ENCODE measurements around the gene PLCB3. TPM values are rescaled to one million over a fixed set of nuclear protein-coding genes. Genes with fewer than 3 reads are reported as not detected.

PLCB3 gene
- total RNA-seq (60.4 and 61.1 TPM in 2 replicates), polyA plus RNA-seq (32.3 and 33.3 TPM in 2 replicates), polyA minus RNA-seq (28.2 and 34.7 TPM in 2 replicates), Bru-seq, nascent RNA (percentile 49 among the genes with signal in this experiment), BruChase-seq, experiment 1, labeled RNA remaining after a 6-hour chase (percentile 84 among the genes with signal in this experiment), BruChase-seq, experiment 2, labeled RNA remaining after a 2-hour chase (percentile 77 among the genes with signal in this experiment)
- 28.0 and 30.0 TPM in 2 replicates for polyA plus RNA-seq (2011; cell fraction: cytosol; rRNA removed)
- polyA plus RNA-seq (2011; cell fraction: nucleus; rRNA removed), result 82.7 and 91.6 TPM in 2 replicates
- 35.6 and 50.8 TPM in 2 replicates for polyA plus RNA-seq (2012)
- 36.9 TPM for polyA minus RNA-seq (2011; cell fraction: cytosol; rRNA and poly(A)+ RNA removed)
- 22.8 and 37.1 TPM in 2 replicates for polyA minus RNA-seq (2011; cell fraction: nucleus; rRNA and poly(A)+ RNA removed)
- long read RNA-seq, full-length matches to known transcripts, result 19 of 45 reads
- long read RNA-seq, partial matches to known transcripts, result 21 of 45 reads
- long read RNA-seq, other reads (novel, unspliced or antisense), result 5 of 45 reads

DNA sequence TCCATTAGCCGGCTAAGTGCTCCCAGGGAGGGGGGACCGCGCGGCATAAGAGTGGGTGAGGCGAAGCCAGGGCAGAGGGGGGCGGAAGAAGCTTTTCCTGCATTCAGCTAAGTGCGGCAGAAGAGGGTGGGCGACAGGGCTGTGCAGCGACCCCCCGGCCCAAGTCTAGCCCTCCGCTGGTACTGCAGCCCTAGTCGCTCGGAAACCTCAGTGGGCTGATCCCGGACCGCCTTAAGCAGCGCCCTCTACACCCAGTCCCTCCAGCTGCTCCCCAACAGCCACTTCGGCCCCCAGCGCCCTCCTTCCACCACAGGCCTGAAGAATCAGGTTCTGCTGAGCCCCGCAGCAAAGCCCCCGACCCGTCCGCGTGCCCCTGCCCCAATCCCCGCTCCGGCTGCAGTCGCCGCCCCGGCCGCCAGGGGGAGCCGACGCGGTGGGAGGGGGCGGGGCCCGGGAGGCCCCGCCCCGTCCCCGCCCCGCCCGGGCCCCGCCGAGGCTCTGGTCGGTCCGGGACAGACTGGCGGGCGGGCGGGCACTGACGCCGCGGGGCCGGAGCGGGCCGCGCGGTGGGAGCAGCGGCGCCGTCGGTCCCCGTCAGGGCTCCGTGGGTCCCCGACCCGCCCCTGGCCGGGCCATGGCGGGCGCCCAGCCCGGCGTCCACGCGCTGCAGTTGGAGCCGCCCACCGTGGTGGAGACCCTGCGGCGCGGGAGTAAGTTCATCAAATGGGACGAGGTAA lies at the start of gene PLCB3:
Gene PLCB3, plus strand, starts transcription at position 515 of the 737 bp plus-strand sequence. Its CDS starts 120 bp downstream, at position 635.
- Histone ChIP-seq H3K9ac (replicated peaks; ENCODE audit: extremely low read depth, insufficient read depth, low read length) (peak within 1 kb of the TSS; percentile 65), H3K9me3 (replicated peaks; ENCODE audit: control insufficient read depth, insufficient read depth, low read length) (no peaks in the 10 kb centered on the region), H2AFZ (ENCODE audit: low read depth, low read length) (peak within 1 kb of the TSS; percentile 81), H4K20me1 (replicated peaks; ENCODE audit: control insufficient read depth, extremely low read depth, insufficient read depth, low read length) (no peaks in the 10 kb centered on the region), H3K27ac (ENCODE audit: insufficient read depth, low read depth, low read length) (peak within 1 kb of the TSS; percentile 49), H3K79me2 (ENCODE audit: control insufficient read depth, insufficient read depth, low read length) (peaks cover 34% of the 10 kb centered on the region), H3K36me3 (ENCODE audit: control insufficient read depth in 2 of 2, extremely low read depth in 1 of 2, insufficient read depth in 2 of 2, low read length in 2 of 2) (peaks cover 0 to 10% of the 10 kb centered on the region in 2 experiments), H3K4me1 (ENCODE audit: control insufficient read depth, extremely low read depth, insufficient read depth, low read length) (peaks cover 30% of the 10 kb centered on the region), H3K9me1 (replicated peaks; ENCODE audit: control insufficient read depth, extremely low read depth, insufficient read depth, low read length) (no peaks in the 10 kb centered on the region), H3K4me2 (ENCODE audit: insufficient read depth, low read length) (peak within 1 kb of the TSS; percentile 86), H3K27me3 (ENCODE audit: control insufficient read depth in 2 of 2, insufficient read depth in 2 of 2, low read length in 2 of 2) (no peaks in the 10 kb centered on the region), H3K4me3 (replicated peaks in 1 of 3; ENCODE audit: insufficient read depth in 1 of 3, low read depth in 1 of 3, low read length in 3 of 3) (peak within 1 kb of the TSS; percentile 80 to 93 (median 80))
- CTCF ChIA-PET, result interaction anchor here (1.8 to 4.7 kb wide), 6 partner anchors 13 to 104 kb away, joined by 7 to 60 read pairs (median 28); partner anchors contain the start of genes CATSPERZ and FERMT3
- BruUV-seq (replicated peaks), result no TSS peak
- dilution Hi-C loops (cut with MboI; ENCODE audit: extremely low pct_ligation_motif_present, low sequenced_read_pairs), result no loop called here
- DNase-seq (ENCODE audit: low read depth, low spot score), result peak; percentile 40
- intact Hi-C loops (cut with micrococcal nuclease), result loop anchor here (1.0 kb wide), 4 partner anchors 12 to 50 kb away; partner anchors contain the start of gene GPR137
- POLR2A ChIA-PET, result no interaction called here
- TF ChIP-seq CTCF (IDR thresholded peaks at IDR 0.05; ENCODE audit: extremely low read depth in 1 of 2, insufficient read depth in 1 of 2, low read depth in 1 of 2, low read length in 2 of 2), result peak; percentile 64 to 82
- TF ChIP-seq MYC (IDR thresholded peaks at IDR 0.05; ENCODE audit: low read depth, low read length), result no peak
- TF ChIP-seq GATA2 (IDR thresholded peaks at IDR 0.05; ENCODE audit: insufficient read depth, insufficient read length, low read depth, low read length), result no peak
- peak; percentile 87 for TF ChIP-seq POLR2AphosphoS5 (IDR thresholded peaks at IDR 0.05; ENCODE audit: insufficient read depth, low read depth, low read length)
- peak; percentile 79 for TF ChIP-seq POLR2A (IDR thresholded peaks at IDR 0.05; ENCODE audit: low read depth, low read length)
- no peak for TF ChIP-seq JUN (IDR thresholded peaks at IDR 0.05; ENCODE audit: borderline replicate concordance, insufficient read depth, insufficient read length, low read depth)
- peak; percentile 74 for FAIRE-seq

Measured in endothelial cell of umbilical vein (primary cell).